ENCODE measurements around the gene GFPT2.

GFPT2 gene

DNA sequence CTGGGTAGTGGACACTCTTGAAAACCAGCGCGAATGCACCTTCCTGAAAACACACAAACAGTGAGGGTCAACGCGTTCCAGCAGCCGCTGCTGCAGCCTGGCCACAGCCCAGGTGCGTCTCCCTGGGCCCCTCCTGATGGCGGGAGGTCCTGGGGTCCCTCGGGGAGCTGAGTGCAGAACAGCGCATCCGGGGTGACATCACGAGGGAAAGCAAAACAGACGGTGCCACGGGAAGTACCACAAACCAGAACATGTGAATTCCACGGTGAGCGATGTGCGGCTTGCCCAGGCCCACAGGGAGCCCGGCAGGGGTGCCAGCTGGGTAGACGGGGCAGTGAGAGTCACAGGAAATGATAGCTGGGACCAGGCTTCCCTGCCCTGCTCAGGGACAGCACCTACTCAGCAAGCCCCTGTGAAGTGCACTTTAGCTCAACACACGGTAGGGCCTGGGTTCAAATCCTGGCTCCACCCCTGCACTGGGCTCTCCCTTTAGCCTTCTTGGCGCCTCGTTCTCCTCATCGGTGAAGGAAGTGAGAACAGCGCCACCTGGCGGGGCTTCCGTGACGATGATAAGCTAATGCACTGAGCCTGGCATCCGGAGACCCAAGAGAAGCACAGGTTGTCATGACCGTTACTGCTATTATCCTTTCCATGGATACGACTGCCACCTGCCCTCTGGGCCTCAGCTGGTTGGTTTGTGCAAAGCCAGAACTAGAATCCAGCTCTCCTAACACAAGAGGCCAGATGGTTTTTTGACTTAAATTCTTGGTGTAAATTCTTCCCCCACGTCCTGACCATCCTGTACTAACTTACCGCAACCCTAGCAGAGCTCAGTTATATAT, 24.6 kb downstream of the GFPT2 start:
- Histone ChIP-seq H3K4me1 (ENCODE audit: control insufficient read depth in 1 of 2, insufficient read depth in 2 of 2, low read length in 2 of 2) (peaks cover 0 to 3% of the 10 kb centered on the region in 2 donors), H3K9me3 (ENCODE audit: control insufficient read depth in 1 of 2, low read length in 2 of 2) (no peaks in the 10 kb centered on the region), H3K27me3 (ENCODE audit: control insufficient read depth in 1 of 2, insufficient read depth in 2 of 2, low read length in 2 of 2) (peaks cover 0 to 14% of the 10 kb centered on the region in 2 donors), H3K9ac (ENCODE audit: low read depth in 1 of 2, low read length in 2 of 2) (no peak overlapping the region), H3K36me3 (ENCODE audit: control insufficient read depth in 1 of 2, insufficient read depth in 2 of 2, low read length in 2 of 2) (no peaks in the 10 kb centered on the region), H3K27ac (ENCODE audit: low read depth, low read length) (no peak overlapping the region), H3K4me3 (ENCODE audit: low read depth in 1 of 2, low read length in 2 of 2) (no peak overlapping the region)

DNA sequence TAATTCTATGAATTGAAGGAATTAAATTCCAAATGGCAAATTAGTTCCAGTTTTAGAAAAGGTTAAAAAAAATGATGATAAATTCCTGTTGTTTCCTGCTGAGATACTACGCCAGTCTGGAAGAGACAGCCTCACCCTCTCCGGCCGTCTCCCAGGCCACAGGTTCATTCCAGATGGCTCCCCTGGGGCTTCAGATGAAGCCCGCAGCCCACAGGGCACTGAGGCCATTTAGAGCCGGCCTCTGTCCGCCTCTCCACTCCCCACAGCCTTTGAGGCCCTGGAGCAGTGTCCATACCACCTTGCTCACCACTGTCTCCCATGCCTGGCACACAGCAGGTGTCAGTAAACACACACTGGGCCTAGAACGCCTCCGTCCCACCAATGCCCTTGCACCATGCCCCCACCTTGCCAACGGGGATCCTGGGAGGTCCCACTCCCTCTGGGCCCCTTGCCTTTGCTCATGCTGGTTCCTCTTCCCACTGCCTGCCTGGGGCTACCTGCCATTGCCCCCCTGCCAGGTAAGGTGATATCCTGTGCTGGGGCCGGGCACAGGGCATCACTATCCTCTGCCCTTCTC, 26.1 kb downstream of the GFPT2 start:
- Histone ChIP-seq H3K27ac (ENCODE audit: low read depth, low read length) (no peak overlapping the region), H3K36me3 (ENCODE audit: control insufficient read depth in 1 of 2, insufficient read depth in 2 of 2, low read length in 2 of 2) (no peaks in the 10 kb centered on the region), H3K9me3 (ENCODE audit: control insufficient read depth in 1 of 2, low read length in 2 of 2) (no peaks in the 10 kb centered on the region), H3K9ac (ENCODE audit: low read depth in 1 of 2, low read length in 2 of 2) (no peak overlapping the region), H3K27me3 (ENCODE audit: control insufficient read depth in 1 of 2, insufficient read depth in 2 of 2, low read length in 2 of 2) (peaks cover 0 to 14% of the 10 kb centered on the region in 2 donors), H3K4me1 (ENCODE audit: control insufficient read depth in 1 of 2, insufficient read depth in 2 of 2, low read length in 2 of 2) (peaks cover 0 to 3% of the 10 kb centered on the region in 2 donors), H3K4me3 (ENCODE audit: low read depth in 1 of 2, low read length in 2 of 2) (no peak overlapping the region)

DNA sequence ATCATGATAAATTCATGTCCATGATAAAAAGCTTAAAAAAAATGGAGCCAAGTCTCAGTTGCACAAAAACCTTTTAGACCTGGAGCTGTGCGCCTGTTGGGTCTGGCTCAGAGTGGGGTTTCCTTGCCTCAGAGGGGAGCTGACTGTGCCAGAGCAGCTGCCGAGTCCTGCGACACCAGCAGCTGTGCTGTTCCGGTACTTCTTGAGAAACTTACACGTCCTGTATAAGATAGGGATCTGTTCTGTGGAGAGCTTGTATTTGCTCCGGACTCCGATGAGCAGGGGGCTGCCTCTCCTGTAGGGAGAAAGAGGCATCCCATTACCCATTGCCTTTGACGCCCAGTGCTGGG, 28.6 kb downstream of the GFPT2 start:
- Histone ChIP-seq H3K27me3 (ENCODE audit: control insufficient read depth in 1 of 2, insufficient read depth in 2 of 2, low read length in 2 of 2) (no peaks in the 10 kb centered on the region), H3K9ac (ENCODE audit: low read depth in 1 of 2, low read length in 2 of 2) (no peak overlapping the region), H3K36me3 (ENCODE audit: control insufficient read depth in 1 of 2, insufficient read depth in 2 of 2, low read length in 2 of 2) (no peaks in the 10 kb centered on the region), H3K4me3 (ENCODE audit: low read depth in 1 of 2, low read length in 2 of 2) (no peak overlapping the region), H3K9me3 (ENCODE audit: control insufficient read depth in 1 of 2, low read length in 2 of 2) (no peaks in the 10 kb centered on the region), H3K27ac (ENCODE audit: low read depth, low read length) (no peak overlapping the region), H3K4me1 (ENCODE audit: control insufficient read depth in 1 of 2, insufficient read depth in 2 of 2, low read length in 2 of 2) (no peaks in the 10 kb centered on the region)

- H3K9me3 ChIP-seq (ENCODE audit: control insufficient read depth in 1 of 2, low read length in 2 of 2), result no peaks in the 10 kb centered on the region
- no peak overlapping the region for H3K9ac ChIP-seq (ENCODE audit: low read depth in 1 of 2, low read length in 2 of 2)
- no peaks in the 10 kb centered on the region for H3K36me3 ChIP-seq (ENCODE audit: control insufficient read depth in 1 of 2, insufficient read depth in 2 of 2, low read length in 2 of 2)
These were observed 29.1 kb downstream of the GFPT2 start for GRCh38 chr5:180323941-180324600.

DNA sequence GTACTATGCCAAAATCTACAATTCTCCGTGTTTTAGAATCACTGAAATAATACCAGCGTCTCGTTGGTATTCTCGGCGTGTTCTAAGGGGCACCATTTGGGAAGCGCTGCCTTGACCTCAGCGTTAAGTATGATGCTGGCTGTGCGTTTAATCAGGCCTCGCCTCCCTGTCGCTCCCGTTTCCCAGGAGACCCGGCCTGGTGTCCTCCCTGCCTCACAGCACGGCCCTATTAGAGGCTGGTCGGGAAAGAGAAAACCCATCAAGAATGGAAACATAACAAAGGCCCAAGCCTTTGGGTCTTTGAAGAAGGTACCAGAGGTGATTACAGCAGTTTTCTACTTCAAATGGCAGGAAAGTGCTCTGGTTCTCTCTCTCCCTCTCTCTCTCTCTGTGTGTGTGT, 30.0 kb downstream of the GFPT2 start:
- no peaks in the 10 kb centered on the region for H3K27me3 ChIP-seq (ENCODE audit: control insufficient read depth in 1 of 2, insufficient read depth in 2 of 2, low read length in 2 of 2)
- H3K27ac ChIP-seq (ENCODE audit: low read depth, low read length), result no peak overlapping the region
- H3K9ac ChIP-seq (ENCODE audit: low read depth in 1 of 2, low read length in 2 of 2), result no peak overlapping the region
- H3K4me3 ChIP-seq (ENCODE audit: low read depth in 1 of 2, low read length in 2 of 2), result no peak overlapping the region
- H3K9me3 ChIP-seq (ENCODE audit: control insufficient read depth in 1 of 2, low read length in 2 of 2), result no peaks in the 10 kb centered on the region
- no peaks in the 10 kb centered on the region for H3K4me1 ChIP-seq (ENCODE audit: control insufficient read depth in 1 of 2, insufficient read depth in 2 of 2, low read length in 2 of 2)
- no peaks in the 10 kb centered on the region for H3K36me3 ChIP-seq (ENCODE audit: control insufficient read depth in 1 of 2, insufficient read depth in 2 of 2, low read length in 2 of 2)

More at GRCh38 chr5:180323941-180324600, 29.1 kb downstream of the GFPT2 start:
- Histone ChIP-seq H3K4me3 (ENCODE audit: low read depth in 1 of 2, low read length in 2 of 2) (no peak overlapping the region), H3K4me1 (ENCODE audit: control insufficient read depth in 1 of 2, insufficient read depth in 2 of 2, low read length in 2 of 2) (no peaks in the 10 kb centered on the region), H3K27ac (ENCODE audit: low read depth, low read length) (no peak overlapping the region), H3K27me3 (ENCODE audit: control insufficient read depth in 1 of 2, insufficient read depth in 2 of 2, low read length in 2 of 2) (no peaks in the 10 kb centered on the region)

DNA sequence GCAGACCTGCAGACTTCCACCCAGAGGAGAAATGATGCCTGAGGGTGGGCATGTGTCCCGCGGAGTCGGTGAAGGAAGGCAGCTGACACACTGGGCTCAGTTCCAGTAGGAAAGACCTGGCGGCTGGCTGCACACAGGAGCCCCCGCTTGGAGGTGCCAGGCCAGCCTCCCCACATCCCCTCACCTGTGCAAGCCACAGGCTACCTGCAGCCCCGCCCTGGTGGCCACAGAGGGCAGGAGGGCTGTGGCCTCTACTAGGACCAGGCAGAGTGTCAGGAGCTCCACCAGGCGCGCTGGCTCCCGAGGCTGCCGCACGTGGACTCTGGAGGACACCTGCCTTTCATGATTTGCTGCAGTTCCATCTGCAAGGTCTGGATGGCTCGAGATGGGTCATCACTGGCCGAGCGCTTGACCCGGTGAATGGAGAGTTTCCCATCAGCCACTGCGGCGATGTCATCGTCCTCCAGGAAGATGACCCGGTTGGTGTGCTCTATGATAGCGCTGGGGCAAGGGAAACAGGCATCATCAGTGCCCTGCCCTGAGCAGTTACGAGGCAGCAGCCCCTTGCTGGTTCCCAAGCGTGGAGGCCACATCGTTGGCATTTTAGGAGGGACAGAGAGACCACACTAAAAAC, 34.6 kb downstream of the GFPT2 start:
- peaks cover 0 to 5% of the 10 kb centered on the region in 2 donors for H3K4me1 ChIP-seq (ENCODE audit: control insufficient read depth in 1 of 2, insufficient read depth in 2 of 2, low read length in 2 of 2)
- H3K27ac ChIP-seq (ENCODE audit: low read depth, low read length), result no peak overlapping the region
- H3K27me3 ChIP-seq (ENCODE audit: control insufficient read depth in 1 of 2, insufficient read depth in 2 of 2, low read length in 2 of 2), result no peaks in the 10 kb centered on the region
- H3K36me3 ChIP-seq (ENCODE audit: control insufficient read depth in 1 of 2, insufficient read depth in 2 of 2, low read length in 2 of 2), result no peaks in the 10 kb centered on the region
- no peaks in the 10 kb centered on the region for H3K9me3 ChIP-seq (ENCODE audit: control insufficient read depth in 1 of 2, low read length in 2 of 2)
- no peak overlapping the region for H3K4me3 ChIP-seq (ENCODE audit: low read depth in 1 of 2, low read length in 2 of 2)
- no peak overlapping the region for H3K9ac ChIP-seq (ENCODE audit: low read depth in 1 of 2, low read length in 2 of 2)

GRCh38 chr5:180316586-180316985, 36.5 kb downstream of the GFPT2 start:
- Histone ChIP-seq H3K27ac (ENCODE audit: low read depth, low read length) (no peak overlapping the region), H3K9ac (ENCODE audit: low read depth in 1 of 2, low read length in 2 of 2) (no peak overlapping the region), H3K4me1 (ENCODE audit: control insufficient read depth in 1 of 2, insufficient read depth in 2 of 2, low read length in 2 of 2) (peaks cover 0 to 5% of the 10 kb centered on the region in 2 donors), H3K9me3 (ENCODE audit: control insufficient read depth in 1 of 2, low read length in 2 of 2) (no peaks in the 10 kb centered on the region), H3K27me3 (ENCODE audit: control insufficient read depth in 1 of 2, insufficient read depth in 2 of 2, low read length in 2 of 2) (no peaks in the 10 kb centered on the region), H3K4me3 (ENCODE audit: low read depth in 1 of 2, low read length in 2 of 2) (no peak overlapping the region), H3K36me3 (ENCODE audit: control insufficient read depth in 1 of 2, insufficient read depth in 2 of 2, low read length in 2 of 2) (no peaks in the 10 kb centered on the region)

DNA sequence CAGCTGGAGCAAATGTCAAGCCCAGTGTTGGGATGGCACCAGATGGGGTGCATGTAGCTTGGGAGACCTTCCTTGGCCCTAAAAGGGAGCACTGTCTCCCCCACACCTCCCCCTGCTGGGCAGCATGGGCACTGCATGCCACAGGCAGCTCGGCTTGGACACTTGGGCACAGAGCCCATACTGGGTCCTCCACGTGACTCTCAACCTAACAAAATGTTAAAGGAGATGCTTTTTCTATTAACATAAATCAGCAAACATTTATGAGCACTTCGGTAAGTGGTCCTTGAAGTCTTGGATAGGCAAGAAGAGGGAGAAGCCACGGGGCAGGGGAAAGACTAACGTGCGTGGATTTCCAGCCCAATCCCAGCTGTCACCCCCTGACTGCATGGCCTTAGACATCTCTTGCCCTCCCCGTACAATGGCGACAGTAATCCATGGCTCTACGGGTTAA, 37.3 kb downstream of the GFPT2 start:
- no peaks in the 10 kb centered on the region for H3K36me3 ChIP-seq (ENCODE audit: control insufficient read depth in 1 of 2, insufficient read depth in 2 of 2, low read length in 2 of 2)
- no peak overlapping the region for H3K27ac ChIP-seq (ENCODE audit: low read depth, low read length)
- no peaks in the 10 kb centered on the region for H3K27me3 ChIP-seq (ENCODE audit: control insufficient read depth in 1 of 2, insufficient read depth in 2 of 2, low read length in 2 of 2)
- H3K4me3 ChIP-seq (ENCODE audit: low read depth in 1 of 2, low read length in 2 of 2), result no peak overlapping the region
- no peaks in the 10 kb centered on the region for H3K9me3 ChIP-seq (ENCODE audit: control insufficient read depth in 1 of 2, low read length in 2 of 2)
- H3K4me1 ChIP-seq (ENCODE audit: control insufficient read depth in 1 of 2, insufficient read depth in 2 of 2, low read length in 2 of 2), result peaks cover 0 to 5% of the 10 kb centered on the region in 2 donors
- no peak overlapping the region for H3K9ac ChIP-seq (ENCODE audit: low read depth in 1 of 2, low read length in 2 of 2)

GRCh38 chr5:180313677-180314505, 39.2 kb downstream of the GFPT2 start:
- no peaks in the 10 kb centered on the region for H3K27me3 ChIP-seq (ENCODE audit: control insufficient read depth in 1 of 2, insufficient read depth in 2 of 2, low read length in 2 of 2)
- peak overlapping the region in 1 of 2 donors; percentile 53 for H3K4me3 ChIP-seq (ENCODE audit: low read depth in 1 of 2, low read length in 2 of 2)
- peak overlapping the region in 1 of 2 donors; percentile 7 for H3K9ac ChIP-seq (ENCODE audit: low read depth in 1 of 2, low read length in 2 of 2)

More at GRCh38 chr5:180313677-180314505, 39.2 kb downstream of the GFPT2 start:
- H3K9me3 ChIP-seq (ENCODE audit: control insufficient read depth in 1 of 2, low read length in 2 of 2), result no peaks in the 10 kb centered on the region
- H3K36me3 ChIP-seq (ENCODE audit: control insufficient read depth in 1 of 2, insufficient read depth in 2 of 2, low read length in 2 of 2), result no peaks in the 10 kb centered on the region
- H3K4me1 ChIP-seq (ENCODE audit: control insufficient read depth in 1 of 2, insufficient read depth in 2 of 2, low read length in 2 of 2), result peaks cover 0 to 5% of the 10 kb centered on the region in 2 donors
- no peak overlapping the region for H3K27ac ChIP-seq (ENCODE audit: low read depth, low read length)

Data from duodenal mucosa (tissue), 2 donors.